ENCODE data around the gene SLC25A10. TPM values are rescaled to one million over a fixed set of nuclear protein-coding genes. Genes with fewer than 3 reads are reported as not detected.

SLC25A10 gene, protein sequence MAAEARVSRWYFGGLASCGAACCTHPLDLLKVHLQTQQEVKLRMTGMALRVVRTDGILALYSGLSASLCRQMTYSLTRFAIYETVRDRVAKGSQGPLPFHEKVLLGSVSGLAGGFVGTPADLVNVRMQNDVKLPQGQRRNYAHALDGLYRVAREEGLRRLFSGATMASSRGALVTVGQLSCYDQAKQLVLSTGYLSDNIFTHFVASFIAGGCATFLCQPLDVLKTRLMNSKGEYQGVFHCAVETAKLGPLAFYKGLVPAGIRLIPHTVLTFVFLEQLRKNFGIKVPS
- total RNA-seq, result 8.2 TPM
- long read RNA-seq, transcript SLC25A10-202 (11 exons, 1,885 nt), result major isoform, 23 of 30 reads
- long read RNA-seq, partial matches to known transcripts, result 0 of 30 reads
- long read RNA-seq, other reads (novel, unspliced or antisense), result 5 of 30 reads

DNA sequence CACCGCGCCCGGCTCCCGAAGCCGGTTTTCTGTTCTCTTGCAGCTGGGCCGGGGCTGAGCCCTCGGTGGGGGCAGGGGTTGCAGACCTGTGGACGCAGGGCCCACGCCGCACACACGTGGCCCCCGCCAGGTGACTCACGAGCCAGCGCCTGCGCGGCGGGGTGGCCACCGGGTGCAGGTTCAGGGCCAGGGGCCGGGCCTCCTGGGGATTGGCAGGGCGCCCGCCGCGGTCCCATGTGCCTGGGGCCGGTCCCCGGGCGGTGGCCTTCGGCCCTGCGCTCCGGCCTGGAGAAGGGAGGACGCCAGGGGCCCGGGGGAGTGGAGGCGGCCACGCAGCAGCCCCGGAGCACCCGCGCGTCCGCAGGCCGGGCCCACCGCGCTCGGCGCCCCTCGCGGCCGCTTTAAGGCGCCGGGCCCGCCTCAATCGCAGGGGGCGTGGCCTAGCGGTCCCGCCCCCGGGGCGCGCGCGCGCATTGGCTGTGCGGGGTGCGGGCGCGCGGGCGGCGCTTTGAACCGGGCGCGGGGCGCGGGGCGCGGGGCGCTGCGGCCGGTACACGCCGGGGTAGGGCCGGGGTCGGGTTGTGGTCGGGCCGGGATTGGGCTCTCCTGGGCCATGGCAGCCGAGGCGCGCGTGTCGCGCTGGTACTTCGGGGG is at the start of gene SLC25A10:
SLC25A10 (plus strand) TSS at position 471 of the 654 bp plus-strand sequence; CDS start at position 614, 143 bp downstream.
- no peaks in the 10 kb centered on the region for H3K27me3 ChIP-seq (ENCODE audit: low read depth)
- peaks cover 12% of the 10 kb centered on the region for H3K36me3 ChIP-seq
- DNase-seq, result peak; percentile 72
- TF ChIP-seq, protein P1, sequence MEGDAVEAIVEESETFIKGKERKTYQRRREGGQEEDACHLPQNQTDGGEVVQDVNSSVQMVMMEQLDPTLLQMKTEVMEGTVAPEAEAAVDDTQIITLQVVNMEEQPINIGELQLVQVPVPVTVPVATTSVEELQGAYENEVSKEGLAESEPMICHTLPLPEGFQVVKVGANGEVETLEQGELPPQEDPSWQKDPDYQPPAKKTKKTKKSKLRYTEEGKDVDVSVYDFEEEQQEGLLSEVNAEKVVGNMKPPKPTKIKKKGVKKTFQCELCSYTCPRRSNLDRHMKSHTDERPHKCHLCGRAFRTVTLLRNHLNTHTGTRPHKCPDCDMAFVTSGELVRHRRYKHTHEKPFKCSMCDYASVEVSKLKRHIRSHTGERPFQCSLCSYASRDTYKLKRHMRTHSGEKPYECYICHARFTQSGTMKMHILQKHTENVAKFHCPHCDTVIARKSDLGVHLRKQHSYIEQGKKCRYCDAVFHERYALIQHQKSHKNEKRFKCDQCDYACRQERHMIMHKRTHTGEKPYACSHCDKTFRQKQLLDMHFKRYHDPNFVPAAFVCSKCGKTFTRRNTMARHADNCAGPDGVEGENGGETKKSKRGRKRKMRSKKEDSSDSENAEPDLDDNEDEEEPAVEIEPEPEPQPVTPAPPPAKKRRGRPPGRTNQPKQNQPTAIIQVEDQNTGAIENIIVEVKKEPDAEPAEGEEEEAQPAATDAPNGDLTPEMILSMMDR (IDR thresholded peaks at IDR 0.05; ENCODE audit: borderline replicate concordance), result no peak
- H3K27ac ChIP-seq (replicated peaks), result peak within 1 kb of the TSS; percentile 74
- intact Hi-C loops (cut with micrococcal nuclease), result no loop called here
- H3K4me3 ChIP-seq, result peak within 1 kb of the TSS; percentile 91
- peaks cover 36% of the 10 kb centered on the region for H3K4me1 ChIP-seq
- no peaks in the 10 kb centered on the region for H3K9me3 ChIP-seq (replicated peaks)

DNA sequence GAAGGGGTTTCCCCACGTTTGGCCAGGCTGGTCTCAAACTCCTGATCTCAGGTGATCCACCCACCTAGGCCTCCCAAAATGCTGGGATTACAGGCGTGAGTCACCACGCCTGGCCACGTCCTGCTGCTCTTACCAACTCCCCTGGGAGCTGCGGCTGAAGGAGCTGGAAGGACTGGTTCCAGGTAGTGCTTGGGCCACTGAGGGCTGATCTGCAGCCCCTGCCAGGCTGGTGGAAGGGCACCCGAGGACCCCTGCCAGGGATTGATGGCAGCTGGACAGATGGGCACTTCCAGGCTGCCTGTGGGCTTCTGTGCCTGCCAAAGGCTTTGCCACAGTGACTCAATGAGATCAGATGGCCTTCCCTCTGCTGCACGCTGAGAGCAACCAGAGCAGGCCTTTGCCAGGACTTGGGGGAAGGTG is 48.0 kb upstream of the SLC25A10 start:
- peaks cover 13% of the 10 kb centered on the region for H3K36me3 ChIP-seq
- TF ChIP-seq, protein P1 (IDR thresholded peaks at IDR 0.05; ENCODE audit: borderline replicate concordance), result no peak

GRCh38 chr17:81665205-81666091 is 46.6 kb upstream of the SLC25A10 start:
- TF ChIP-seq, protein P1 (IDR thresholded peaks at IDR 0.05; ENCODE audit: borderline replicate concordance), result no peak
- DNase-seq, result no peak
- intact Hi-C loops (cut with micrococcal nuclease), result no loop called here
- Histone ChIP-seq H3K36me3 (peaks cover 26% of the 10 kb centered on the region), H3K9me3 (replicated peaks) (no peaks in the 10 kb centered on the region), H3K27ac (replicated peaks) (peak overlapping the region; percentile 90), H3K27me3 (ENCODE audit: low read depth) (no peaks in the 10 kb centered on the region), H3K4me1 (peaks cover 34% of the 10 kb centered on the region), H3K4me3 (peak overlapping the region; percentile 95)

More for the DNA sequence above, 48.0 kb upstream of the SLC25A10 start:
- DNase-seq, result no peak
- peaks cover 34% of the 10 kb centered on the region for H3K4me1 ChIP-seq
- intact Hi-C loops (cut with micrococcal nuclease), result no loop called here
- no peak overlapping the region for H3K27ac ChIP-seq (replicated peaks)
- no peaks in the 10 kb centered on the region for H3K9me3 ChIP-seq (replicated peaks)
- H3K27me3 ChIP-seq (ENCODE audit: low read depth), result no peaks in the 10 kb centered on the region
- H3K4me3 ChIP-seq, result no peak overlapping the region

- H3K4me3 ChIP-seq, result peak overlapping the region; percentile 95
- H3K4me1 ChIP-seq, result peaks cover 34% of the 10 kb centered on the region
- H3K36me3 ChIP-seq, result peaks cover 30% of the 10 kb centered on the region
- peak overlapping the region; percentile 90 for H3K27ac ChIP-seq (replicated peaks)
- DNase-seq, result no peak
- intact Hi-C loops (cut with micrococcal nuclease), result no loop called here
- H3K27me3 ChIP-seq (ENCODE audit: low read depth), result no peaks in the 10 kb centered on the region
- TF ChIP-seq, protein P1 (IDR thresholded peaks at IDR 0.05; ENCODE audit: borderline replicate concordance), result no peak
- no peaks in the 10 kb centered on the region for H3K9me3 ChIP-seq (replicated peaks)
Observed at GRCh38 chr17:81666092-81666341, 46.1 kb upstream of the SLC25A10 start.

Data from left ventricle myocardium inferior (tissue), 1 donor.